Measurements from ENCODE around the gene LTA4H. TPM values are rescaled to one million over a fixed set of nuclear protein-coding genes. Genes with fewer than 3 reads are reported as not detected.

The LTA4H gene
- total RNA-seq, 1 donor from 2014 or later: 98.9 TPM

DNA sequence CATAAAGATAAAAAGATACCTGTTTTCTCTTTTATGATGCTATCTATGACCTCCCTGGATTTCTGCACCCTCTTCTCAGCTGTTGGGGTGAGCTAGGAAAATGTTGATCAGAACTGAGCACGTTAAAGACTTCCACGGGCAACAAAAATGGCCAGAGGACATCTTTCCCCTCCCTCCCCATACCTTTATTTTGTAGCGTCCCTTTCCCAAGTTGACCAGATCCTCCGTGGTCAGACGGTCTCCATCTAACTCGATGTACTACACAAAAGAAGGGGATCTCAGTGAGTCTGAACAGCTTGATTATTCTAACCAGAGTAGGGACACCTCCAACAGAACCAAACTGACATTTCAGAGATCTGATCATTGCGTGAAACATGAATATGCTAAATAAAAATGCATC is 41.5 kb downstream of the LTA4H start:
- Mint-ChIP-seq H3K4me1 (ENCODE audit: low read depth) (no peaks in the 10 kb centered on the region), H3K9me3 (ENCODE audit: low read depth) (no peaks in the 10 kb centered on the region), H3K27me3 (peaks cover 8% of the 10 kb centered on the region), H3K27ac (no peak overlapping the region), H3K4me3 (ENCODE audit: low read depth) (no peak overlapping the region), H3K36me3 (ENCODE audit: insufficient read depth) (no peaks in the 10 kb centered on the region)
- TF ChIP-seq, protein P1, sequence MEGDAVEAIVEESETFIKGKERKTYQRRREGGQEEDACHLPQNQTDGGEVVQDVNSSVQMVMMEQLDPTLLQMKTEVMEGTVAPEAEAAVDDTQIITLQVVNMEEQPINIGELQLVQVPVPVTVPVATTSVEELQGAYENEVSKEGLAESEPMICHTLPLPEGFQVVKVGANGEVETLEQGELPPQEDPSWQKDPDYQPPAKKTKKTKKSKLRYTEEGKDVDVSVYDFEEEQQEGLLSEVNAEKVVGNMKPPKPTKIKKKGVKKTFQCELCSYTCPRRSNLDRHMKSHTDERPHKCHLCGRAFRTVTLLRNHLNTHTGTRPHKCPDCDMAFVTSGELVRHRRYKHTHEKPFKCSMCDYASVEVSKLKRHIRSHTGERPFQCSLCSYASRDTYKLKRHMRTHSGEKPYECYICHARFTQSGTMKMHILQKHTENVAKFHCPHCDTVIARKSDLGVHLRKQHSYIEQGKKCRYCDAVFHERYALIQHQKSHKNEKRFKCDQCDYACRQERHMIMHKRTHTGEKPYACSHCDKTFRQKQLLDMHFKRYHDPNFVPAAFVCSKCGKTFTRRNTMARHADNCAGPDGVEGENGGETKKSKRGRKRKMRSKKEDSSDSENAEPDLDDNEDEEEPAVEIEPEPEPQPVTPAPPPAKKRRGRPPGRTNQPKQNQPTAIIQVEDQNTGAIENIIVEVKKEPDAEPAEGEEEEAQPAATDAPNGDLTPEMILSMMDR (IDR thresholded peaks at IDR 0.05; ENCODE audit: unreplicated experiment): no peak
- no peak for DNase-seq (ENCODE audit: low spot score, unreplicated experiment)

DNA sequence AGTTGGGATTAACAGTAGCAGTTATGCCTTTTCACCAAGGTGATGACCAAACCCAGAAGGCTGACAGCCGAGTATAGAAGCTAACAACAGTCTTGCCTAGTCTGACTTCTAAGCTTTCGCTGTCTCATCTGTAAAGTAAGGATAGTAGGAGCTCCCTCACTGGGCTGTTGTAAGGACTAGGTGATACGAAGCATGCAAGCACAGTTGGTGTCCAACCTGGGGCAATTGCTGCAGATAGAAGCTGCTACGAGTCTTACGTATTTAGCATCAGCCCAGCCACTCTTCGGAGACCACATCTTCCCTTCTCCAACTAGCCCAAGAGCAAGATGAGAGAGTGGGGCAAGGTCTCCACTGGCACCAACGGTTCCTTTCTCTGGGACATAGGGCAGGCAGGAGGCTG is 45.3 kb downstream of the LTA4H start:
- no peak overlapping the region for H3K4me3 Mint-ChIP-seq (ENCODE audit: low read depth)
- TF ChIP-seq, protein P1 (IDR thresholded peaks at IDR 0.05; ENCODE audit: unreplicated experiment): no peak
- H3K9me3 Mint-ChIP-seq (ENCODE audit: low read depth): no peaks in the 10 kb centered on the region
- DNase-seq (ENCODE audit: low spot score, unreplicated experiment): no peak
- H3K4me1 Mint-ChIP-seq (ENCODE audit: low read depth): no peaks in the 10 kb centered on the region
- peaks cover 13% of the 10 kb centered on the region for H3K27me3 Mint-ChIP-seq
- H3K27ac Mint-ChIP-seq: no peak overlapping the region
- no peaks in the 10 kb centered on the region for H3K36me3 Mint-ChIP-seq (ENCODE audit: insufficient read depth)

DNA sequence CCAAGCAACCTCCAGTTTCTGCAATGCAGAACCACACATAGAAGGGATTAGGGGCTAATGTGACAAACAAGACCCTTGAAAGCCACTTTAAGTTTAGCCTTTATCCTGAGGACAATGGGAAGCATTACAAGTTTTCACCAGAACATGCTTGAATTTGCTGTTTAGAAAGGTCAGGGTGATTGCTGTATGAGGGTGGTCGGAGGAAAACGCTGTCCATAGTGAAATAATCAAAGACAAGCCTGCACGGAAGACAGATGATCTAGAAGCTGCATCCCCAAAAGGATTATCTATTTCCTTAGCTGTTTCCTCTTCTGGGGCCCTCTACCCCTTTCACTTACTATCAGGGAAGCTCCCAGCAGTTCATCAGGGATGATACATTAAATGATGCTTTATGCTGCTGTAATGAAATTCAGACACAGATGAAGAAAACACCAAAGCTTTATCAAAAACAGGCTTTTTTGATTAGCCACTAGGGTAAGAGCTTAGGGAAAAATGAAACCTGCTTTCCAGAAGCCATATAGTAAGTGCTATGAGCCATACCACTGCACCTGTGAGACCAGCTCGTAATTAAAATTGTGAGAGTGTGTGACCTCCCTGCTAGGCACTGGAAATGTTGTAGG is 45.8 kb downstream of the LTA4H start:
- Mint-ChIP-seq H3K27ac (no peak overlapping the region), H3K4me3 (ENCODE audit: low read depth) (no peak overlapping the region), H3K36me3 (ENCODE audit: insufficient read depth) (no peaks in the 10 kb centered on the region), H3K27me3 (peaks cover 13% of the 10 kb centered on the region), H3K9me3 (ENCODE audit: low read depth) (no peaks in the 10 kb centered on the region), H3K4me1 (ENCODE audit: low read depth) (no peaks in the 10 kb centered on the region)
- no peak for DNase-seq (ENCODE audit: low spot score, unreplicated experiment)
- TF ChIP-seq, protein P1 (IDR thresholded peaks at IDR 0.05; ENCODE audit: unreplicated experiment): no peak

DNA sequence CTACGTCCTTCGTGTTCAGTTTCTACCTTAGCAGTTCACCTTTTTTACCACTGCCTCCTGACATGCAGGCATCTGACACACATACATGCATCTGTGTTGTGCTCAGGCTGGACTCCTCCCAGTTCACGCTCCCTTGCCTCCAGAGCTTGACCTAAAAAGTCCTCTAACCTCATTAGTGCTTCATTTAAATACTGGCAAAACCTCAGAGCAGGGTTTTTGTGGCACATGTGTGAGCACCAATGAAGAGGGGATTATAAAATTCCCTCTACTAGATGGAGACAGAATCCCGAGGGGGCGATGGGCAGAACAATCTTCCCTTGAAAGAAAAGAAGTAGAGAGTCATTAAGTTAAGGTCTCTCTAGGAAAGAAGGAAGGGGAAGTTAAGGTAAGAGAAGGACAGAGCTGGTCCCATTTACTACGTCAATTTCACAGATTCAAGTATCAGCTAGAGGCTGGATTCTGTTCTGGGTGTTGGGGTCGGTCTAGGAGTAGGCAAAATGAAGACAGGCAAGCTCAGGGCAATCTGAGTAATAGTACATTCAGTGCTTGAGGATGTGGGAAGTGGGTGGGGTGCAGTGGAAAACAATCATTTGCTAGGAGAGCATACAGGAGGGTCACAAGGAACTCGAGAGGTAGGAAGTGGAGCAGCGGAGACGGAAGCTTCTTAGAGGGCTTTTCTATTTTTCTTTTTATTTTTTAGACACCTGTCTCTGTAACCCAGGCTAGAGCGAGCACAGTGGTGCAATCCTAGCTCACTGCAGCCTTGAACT is 46.7 kb downstream of the LTA4H start:
- no peak for DNase-seq (ENCODE audit: low spot score, unreplicated experiment)
- Mint-ChIP-seq H3K4me1 (ENCODE audit: low read depth) (no peaks in the 10 kb centered on the region), H3K4me3 (ENCODE audit: low read depth) (no peak overlapping the region), H3K27ac (no peak overlapping the region), H3K9me3 (ENCODE audit: low read depth) (no peaks in the 10 kb centered on the region), H3K36me3 (ENCODE audit: insufficient read depth) (no peaks in the 10 kb centered on the region), H3K27me3 (peaks cover 13% of the 10 kb centered on the region)
- TF ChIP-seq, protein P1 (IDR thresholded peaks at IDR 0.05; ENCODE audit: unreplicated experiment): no peak

DNA sequence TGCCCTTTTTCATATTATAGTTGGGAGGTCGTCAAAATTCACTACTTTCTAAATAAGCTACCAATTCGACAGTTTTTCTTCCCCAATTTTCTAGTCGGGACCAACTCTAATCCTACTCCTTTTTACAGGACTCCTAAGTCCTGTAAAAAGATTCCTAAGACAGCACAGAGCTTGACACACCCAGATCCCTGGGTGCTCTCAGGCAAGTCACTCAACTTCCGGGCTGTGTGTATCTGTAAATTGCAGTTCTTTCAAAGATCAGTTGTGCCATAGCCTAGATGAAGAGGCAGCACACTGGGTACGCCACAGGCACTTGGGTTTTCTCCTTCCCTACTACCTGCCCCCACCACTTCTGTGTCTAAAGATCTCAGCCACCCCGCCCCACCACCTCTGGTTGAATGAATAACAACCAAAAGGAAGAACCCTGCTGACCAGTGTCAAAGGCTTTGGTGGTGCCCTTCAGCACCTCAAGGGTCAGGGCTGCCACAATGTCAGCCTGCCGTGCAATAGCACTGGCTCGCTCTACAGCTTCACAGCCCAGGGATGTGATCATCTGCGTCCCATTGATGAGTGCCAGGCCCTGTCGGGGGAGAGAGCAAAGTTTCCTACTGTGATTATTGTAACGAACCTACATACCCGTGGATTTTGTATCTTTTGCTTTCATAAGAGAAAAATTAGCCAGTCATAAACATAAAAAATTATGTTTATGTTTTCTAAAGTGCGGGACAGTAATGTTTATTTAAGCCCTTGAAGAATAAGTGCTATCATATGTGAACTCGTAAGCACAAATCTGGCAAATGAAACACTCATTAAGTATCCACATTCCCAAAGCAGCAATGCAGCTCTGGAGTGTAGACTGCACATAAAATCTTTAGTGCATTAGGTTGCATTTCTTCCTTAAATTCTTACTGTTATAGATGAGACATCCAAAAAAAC is 48.5 kb downstream of the LTA4H start:
- no peaks in the 10 kb centered on the region for H3K4me1 Mint-ChIP-seq (ENCODE audit: low read depth)
- no peak for DNase-seq (ENCODE audit: low spot score, unreplicated experiment)
- H3K36me3 Mint-ChIP-seq (ENCODE audit: insufficient read depth): no peaks in the 10 kb centered on the region
- H3K9me3 Mint-ChIP-seq (ENCODE audit: low read depth): no peaks in the 10 kb centered on the region
- no peak overlapping the region for H3K27ac Mint-ChIP-seq
- H3K4me3 Mint-ChIP-seq (ENCODE audit: low read depth): no peak overlapping the region
- TF ChIP-seq, protein P1 (IDR thresholded peaks at IDR 0.05; ENCODE audit: unreplicated experiment): no peak
- H3K27me3 Mint-ChIP-seq: peaks cover 8% of the 10 kb centered on the region

Measured in progenitor cell of endocrine pancreas (in vitro differentiated cells).